Gastrocnemius medialis (tissue), 4 donors: ENCODE results near the gene EML3. TPM values are rescaled to one million over a fixed set of nuclear protein-coding genes. Genes with fewer than 3 reads are reported as not detected.

ENCODE experiments used
- ATAC-seq, 2 donors: fragments of 150-250 bp; one replicate each; pipeline ENCODE4 v1.9.1; 2016
- DNase-seq, 2 donors: peaks; one replicate each; pipeline ENCODE4 v3.0.0-alpha.2; 2019
- H3K27ac ChIP-seq, 4 donors: fragments of 200-600 bp; sonication (generic); 1 replicate in 1 of 4; 2 replicates in 3 of 4; pipeline ENCODE4 v1.5.1; 2016 to 2018; ENCODE audit warnings: mild to moderate bottlenecking in 2 of 4, moderate library complexity in 1 of 4
- H3K27me3 ChIP-seq, 3 donors: fragments of 200-600 bp; sonication (generic) in 2 of 3; 1 replicate in 1 of 3; 2 replicates in 2 of 3; pipeline versions ENCODE4 v1.5.1 to v1.6.0; 2016 to 2019; ENCODE audit warnings: mild to moderate bottlenecking in 1 of 3, moderate library complexity in 1 of 3
- H3K36me3 ChIP-seq, 2 donors: fragments of 200-600 bp; sonication (generic) in 1 of 2; one replicate each; pipeline ENCODE4 v1.5.1; 2017 to 2018
- H3K4me1 ChIP-seq, 2 donors: fragments of 200-600 bp; sonication (generic) in 1 of 2; one replicate each; pipeline ENCODE4 v1.5.1; 2016 to 2017; ENCODE audit warnings: mild to moderate bottlenecking in 2 of 2
- H3K4me3 ChIP-seq, 4 donors: fragments of 200-600 bp; sonication (generic) in 3 of 4; 1 replicate in 1 of 4; 2 replicates in 3 of 4; pipeline ENCODE4 v1.5.1; 2016 to 2019; ENCODE audit warnings: mild to moderate bottlenecking in 2 of 4
- H3K9me3 ChIP-seq, 3 donors: fragments of 200-600 bp; sonication (generic) in 2 of 3; 1 replicate in 1 of 3; 2 replicates in 2 of 3; pipeline ENCODE4 v1.5.1; 2016 to 2019
- CTCF ChIP-seq, 5 experiments: fragments of 450-650 bp in 3 of 5; fragments of 200-600 bp in 2 of 5; sonication (generic) in 2 of 5; IDR thresholded peaks in 4 of 5; conservative IDR thresholded peaks in 1 of 5; 1 replicate in 4 of 5; 2 replicates in 1 of 5; pipeline ENCODE4 v1.5.1; 2016 to 2019; ENCODE audit warnings: antibody characterized with exemption in 5 of 5, mild to moderate bottlenecking in 3 of 5, moderate library complexity in 3 of 5
- POLR2A ChIP-seq, 2 donors: fragments of 450-650 bp; IDR thresholded peaks; one replicate each; pipeline ENCODE4 v1.6.1; 2017; ENCODE audit warnings: antibody characterized with exemption in 2 of 2, mild to moderate bottlenecking in 2 of 2, moderate library complexity in 2 of 2
- in situ Hi-C, 4 donors: fragments of 200-750 bp; cut with MboI; loops; one replicate each; pipeline versions ENCODE4 v1.15.0 to v1.8.0; 2017; ENCODE audit warnings: low sequenced_read_pairs in 4 of 4
- intact Hi-C: fragments of 100-400 bp; cut with DNase I; formaldehyde crosslinking; loops from one replicate; pipeline ENCODE4 v1.15.1; 2023; ENCODE audit warnings: low total_unique reads
- total RNA-seq, 4 donors: library from RNA; depleted of rRNA; stranded (reverse); fragments of >200 nt; gene quantifications; one replicate each; pipeline versions ENCODE4 v1.1.0 to v1.2.3, GENCODE V29; 2016

EML3 gene
- total RNA-seq, 4 donors from 2014 or later, result 4.7 to 7.9 (median 7.0) TPM

- H3K36me3 ChIP-seq, result peaks cover 0 to 6% of the 10 kb centered on the region in 2 donors
- H3K9me3 ChIP-seq, result no peaks in the 10 kb centered on the region
- H3K27me3 ChIP-seq, result no peaks in the 10 kb centered on the region
- DNase-seq (no peak), ATAC-seq (no peak)
- H3K4me3 ChIP-seq, result no peak overlapping the region
- no peak overlapping the region for H3K27ac ChIP-seq
- in situ Hi-C loops (loop anchor here in 1 of 4 donors (25.0 kb wide), 1 partner anchor 102 kb away; the partner anchor contains the start of genes BSCL2 and GNG3), intact Hi-C loops (loop anchor here (5.0 kb wide), 1 partner anchor 82 kb away; no protein-coding TSS in a partner anchor)
- TF ChIP-seq CTCF (IDR thresholded peaks at IDR 0.05 in 4 of 5, conservative IDR thresholded peaks at IDR 0.05 in 1 of 5) (no peak), POLR2A (IDR thresholded peaks at IDR 0.05) (no peak)
- peaks cover 16 to 21% of the 10 kb centered on the region in 2 donors for H3K4me1 ChIP-seq
These were observed 2.2 kb downstream of the EML3 start for GRCh38 chr11:62610403-62610802.

- H3K27ac ChIP-seq, result no peak overlapping the region
- DNase-seq (no peak), ATAC-seq (no peak)
- no peaks in the 10 kb centered on the region for H3K27me3 ChIP-seq
- peaks cover 0 to 8% of the 10 kb centered on the region in 2 donors for H3K36me3 ChIP-seq
- TF ChIP-seq CTCF (IDR thresholded peaks at IDR 0.05 in 4 of 5, conservative IDR thresholded peaks at IDR 0.05 in 1 of 5), result no peak
- no peak for TF ChIP-seq POLR2A (IDR thresholded peaks at IDR 0.05)
- no peak overlapping the region for H3K4me3 ChIP-seq
- intact Hi-C loops (no loop called here), in situ Hi-C loops (loop anchor here in 1 of 4 donors (25.0 kb wide), 1 partner anchor 104 kb away; the partner anchor contains the start of genes BSCL2 and GNG3)
- H3K4me1 ChIP-seq, result peaks cover 16 to 21% of the 10 kb centered on the region in 2 donors
- H3K9me3 ChIP-seq, result no peaks in the 10 kb centered on the region
These were observed 3.8 kb downstream of the EML3 start for GRCh38 chr11:62608776-62609175.

- TF ChIP-seq POLR2A (IDR thresholded peaks at IDR 0.05), result no peak
- TF ChIP-seq CTCF (IDR thresholded peaks at IDR 0.05 in 4 of 5, conservative IDR thresholded peaks at IDR 0.05 in 1 of 5), result no peak
- intact Hi-C loops, result no loop called here
- in situ Hi-C loops, result loop anchor here in 1 of 4 donors (25.0 kb wide), 1 partner anchor 105 kb away; the partner anchor contains the start of genes BSCL2 and GNG3
- Histone ChIP-seq H3K27ac (no peak overlapping the region), H3K36me3 (peaks cover 0 to 8% of the 10 kb centered on the region in 2 donors), H3K4me1 (peaks cover 14 to 18% of the 10 kb centered on the region in 2 donors), H3K9me3 (no peaks in the 10 kb centered on the region), H3K27me3 (no peaks in the 10 kb centered on the region), H3K4me3 (no peak overlapping the region)
- ATAC-seq (no peak), DNase-seq (no peak)
These were observed 4.9 kb downstream of the EML3 start for GRCh38 chr11:62607714-62608113.

- TF ChIP-seq CTCF (IDR thresholded peaks at IDR 0.05 in 4 of 5, conservative IDR thresholded peaks at IDR 0.05 in 1 of 5) (no peak), POLR2A (IDR thresholded peaks at IDR 0.05) (no peak)
- H3K36me3 ChIP-seq, result peaks cover 0 to 8% of the 10 kb centered on the region in 2 donors
- DNase-seq, result no peak
These were observed 6.7 kb downstream of the EML3 start for GRCh38 chr11:62605902-62606301.

More at GRCh38 chr11:62605902-62606301, 6.7 kb downstream of the EML3 start:
- Histone ChIP-seq H3K9me3 (no peaks in the 10 kb centered on the region), H3K27me3 (no peaks in the 10 kb centered on the region), H3K4me1 (peaks cover 6 to 7% of the 10 kb centered on the region in 2 donors), H3K4me3 (no peak overlapping the region), H3K27ac (no peak overlapping the region)
- no peak for ATAC-seq
- in situ Hi-C loops (loop anchor here in 1 of 4 donors (25.0 kb wide), 1 partner anchor 106 kb away; the partner anchor contains the start of genes BSCL2 and GNG3), intact Hi-C loops (no loop called here)
